HepG2 (cell line): ENCODE measurements around the gene METTL1. TPM values are rescaled to one million over a fixed set of nuclear protein-coding genes. Genes with fewer than 3 reads are reported as not detected.

Experiments
- ASH2L ChIP-seq: fragments of 300-600, 200-600 bp; sonication (generic); IDR thresholded peaks from 2 replicates; pipeline ENCODE4 v1.7.0; 2017; ENCODE audit warnings: low read depth, mild to moderate bottlenecking, moderate library complexity, mixed read lengths, low read length; ENCODE audit not compliant: insufficient read length
- BCLAF1 ChIP-seq: fragments of 450-650 bp; IDR thresholded peaks from 2 replicates; pipeline ENCODE4 v1.6.1; 2017; ENCODE audit warnings: mild to moderate bottlenecking
- CENPX ChIP-seq: sonication (generic); formaldehyde crosslinking; IDR thresholded peaks from 2 replicates; pipeline ENCODE4 v1.9.0; 2021; ENCODE audit warnings: mild to moderate bottlenecking, missing genetic modification reagents, moderate library complexity
- HNRNPH1 ChIP-seq: fragments of 200-400 bp; formaldehyde crosslinking; optimal IDR thresholded peaks from 2 replicates; pipeline ENCODE3; 2017; ENCODE audit warnings: mild to moderate bottlenecking, low read depth, low read length
- IKZF1 ChIP-seq: fragments of 450-650 bp; IDR thresholded peaks from 2 replicates; pipeline ENCODE4 v1.7.1; 2016
- MED1 ChIP-seq: sonication (generic); formaldehyde crosslinking; IDR thresholded peaks from 2 replicates; pipeline ENCODE4 v1.4.0; 2020; ENCODE audit warnings: missing genetic modification reagents
- MTA1 ChIP-seq: sonication (generic); formaldehyde crosslinking; IDR thresholded peaks from 2 replicates; pipeline ENCODE4 v1.4.0; 2020; ENCODE audit warnings: missing genetic modification reagents, mild to moderate bottlenecking, borderline replicate concordance
- NKX3-1 ChIP-seq: sonication (generic); formaldehyde crosslinking; IDR thresholded peaks from 2 replicates; pipeline ENCODE4 v1.5.0; 2020; ENCODE audit warnings: missing genetic modification reagents
- ONECUT2 ChIP-seq: sonication (generic); formaldehyde crosslinking; IDR thresholded peaks from 2 replicates; pipeline ENCODE4 v1.4.0; 2020; ENCODE audit warnings: missing genetic modification reagents
- PAWR ChIP-seq: sonication (generic); formaldehyde crosslinking; IDR thresholded peaks from 2 replicates; pipeline ENCODE4 v1.4.0; 2020; ENCODE audit warnings: missing genetic modification reagents, mild to moderate bottlenecking, borderline replicate concordance
- PCBP1 ChIP-seq: fragments of 200-400 bp; formaldehyde crosslinking; IDR thresholded peaks from 2 replicates; pipeline ENCODE4 v1.6.1; 2017; ENCODE audit warnings: mild to moderate bottlenecking, low read depth, low read length, borderline replicate concordance
- RFXANK ChIP-seq: IDR thresholded peaks from 2 replicates; pipeline ENCODE4 v1.6.1; 2016
- SIN3B ChIP-seq: fragments of 150-350 bp; IDR thresholded peaks from 2 replicates; pipeline ENCODE4 v1.6.1; 2014; ENCODE audit warnings: low read length
- THYN1 ChIP-seq: sonication (generic); formaldehyde crosslinking; IDR thresholded peaks from 2 replicates; pipeline ENCODE4 v1.8.1; 2023; ENCODE audit warnings: low read depth, mild to moderate bottlenecking, moderate library complexity, missing genetic modification reagents, borderline replicate concordance
- U2AF1 ChIP-seq: fragments of 200-400 bp; formaldehyde crosslinking; optimal IDR thresholded peaks from 2 replicates; pipeline ENCODE3; 2017; ENCODE audit warnings: mild to moderate bottlenecking, low read depth, low read length
- XBP1 ChIP-seq: sonication (generic); formaldehyde crosslinking; IDR thresholded peaks from 2 replicates; pipeline ENCODE4 v1.5.0; 2020; ENCODE audit warnings: missing genetic modification reagents
- ZFP1 ChIP-seq: IDR thresholded peaks from 2 replicates; pipeline ENCODE4 v1.6.1; 2016
- ZHX1 ChIP-seq: sonication (generic); formaldehyde crosslinking; IDR thresholded peaks from 2 replicates; pipeline ENCODE4 v1.8.1; 2022; ENCODE audit warnings: low read depth, mild to moderate bottlenecking, missing genetic modification reagents
- ZNF24 ChIP-seq: fragments of 450-650 bp; IDR thresholded peaks from 2 replicates; pipeline ENCODE4 v1.6.1; 2017; ENCODE audit warnings: antibody characterized with exemption, mild to moderate bottlenecking
- ZNF253 ChIP-seq: sonication (generic); formaldehyde crosslinking; IDR thresholded peaks from 2 replicates; pipeline ENCODE4 v1.8.0; 2022; ENCODE audit warnings: mild to moderate bottlenecking, missing genetic modification reagents, borderline replicate concordance
- ZNF333 ChIP-seq: sonication (generic); formaldehyde crosslinking; IDR thresholded peaks from 2 replicates; pipeline ENCODE4 v1.4.0; 2020; ENCODE audit warnings: mild to moderate bottlenecking, missing genetic modification reagents, borderline replicate concordance
- ZNF513 ChIP-seq: sonication (generic); formaldehyde crosslinking; conservative IDR thresholded peaks from 2 replicates; pipeline ENCODE4 v1.5.0; 2020; ENCODE audit warnings: missing genetic modification reagents
- ZNF547 ChIP-seq: sonication (generic); formaldehyde crosslinking; IDR thresholded peaks from 2 replicates; pipeline ENCODE4 v1.5.1; 2020; ENCODE audit warnings: mild to moderate bottlenecking, missing genetic modification reagents
- ZNF615 ChIP-seq: sonication (generic); formaldehyde crosslinking; IDR thresholded peaks from 2 replicates; pipeline ENCODE4 v1.5.0; 2020; ENCODE audit warnings: mild to moderate bottlenecking, missing genetic modification reagents, borderline replicate concordance
- ZNF619 ChIP-seq: sonication (generic); formaldehyde crosslinking; IDR thresholded peaks from 2 replicates; pipeline ENCODE4 v1.4.0; 2020; ENCODE audit warnings: mild to moderate bottlenecking, missing genetic modification reagents
- ZSCAN20 ChIP-seq: sonication (generic); formaldehyde crosslinking; IDR thresholded peaks from 2 replicates; pipeline ENCODE4 v1.4.0; 2020; ENCODE audit warnings: missing genetic modification reagents, mild to moderate bottlenecking, borderline replicate concordance
- polyA plus RNA-seq, 8 experiments: library from polyadenylated mRNA; depleted of rRNA in 3 of 8; stranded (reverse) in 7 of 8; unstranded in 1 of 8; fragments of >200 nt; fragmentation: Illumina TruSeq in 4 of 8; extraction: Trizol in 4 of 8; gene quantifications; 2 replicates each; pipeline versions ENCODE4 v1.2.1 to v1.2.3, GENCODE V29; 2011 to 2016; ENCODE audit warnings: low read depth in 4 of 8, missing spikeins in 1 of 8, mixed read lengths in 1 of 8; ENCODE audit not compliant: insufficient read depth in 1 of 8
- total RNA-seq, 5 experiments: library from RNA; depleted of rRNA; stranded (reverse); fragments of >200 nt; fragmentation: Illumina TruSeq; extraction: Trizol; gene quantifications; 2 replicates each; pipeline ENCODE4 v1.2.3, GENCODE V29; 2016; ENCODE audit warnings: low read depth in 1 of 5

METTL1 gene
- total and polyA plus RNA-seq, 2 of the 13 experiments (the other 11 are each of a cell fraction or from before 2014, with no cell fraction given) = 34.7 to 36.9 TPM

- TF ChIP-seq PAWR (CRISPR knock-in tag) = no peak
- TF ChIP-seq PCBP1 = no peak
- no peak for TF ChIP-seq ZNF547 (CRISPR knock-in tag)
- no peak for TF ChIP-seq RFXANK (CRISPR knock-in tag)
- no peak for TF ChIP-seq ASH2L
- no peak for TF ChIP-seq SIN3B
- TF ChIP-seq ZNF253 (CRISPR knock-in tag) = no peak
- TF ChIP-seq ZNF615 (CRISPR knock-in tag) = no peak
- TF ChIP-seq NKX3-1 (CRISPR knock-in tag) = no peak
- TF ChIP-seq ZSCAN20 (CRISPR knock-in tag) = no peak
- TF ChIP-seq MTA1 (CRISPR knock-in tag) = 0 out of 2 replicates have a peak, but pooled peaks have one; percentile 20
- no peak for TF ChIP-seq THYN1
- TF ChIP-seq XBP1 (CRISPR knock-in tag) = no peak
- peak; percentile 67; the same call in 1 of the 2 replicates for TF ChIP-seq ONECUT2 (CRISPR knock-in tag)
- no peak for TF ChIP-seq ZHX1
- no peak for TF ChIP-seq ZNF619 (CRISPR knock-in tag)
- no peak for TF ChIP-seq MED1 (CRISPR knock-in tag)
- TF ChIP-seq ZFP1 = no peak
- no peak for TF ChIP-seq HNRNPH1
- no peak for TF ChIP-seq BCLAF1
- no peak for TF ChIP-seq ZNF333
- TF ChIP-seq ZNF24 = no peak
- TF ChIP-seq IKZF1 = no peak
- no peak for TF ChIP-seq ZNF513 (CRISPR knock-in tag)
- TF ChIP-seq U2AF1 = no peak
- no peak for TF ChIP-seq CENPX (CRISPR knock-in tag)
These were observed 36.6 kb downstream of the METTL1 start (continued) for GRCh38 chr12:57735198-57735855.
